22Rv1 (cell line): Measurements from ENCODE around the gene TCEA2.

Experiments
- H3K27ac ChIP-seq: fragments of 450-650 bp; 2 replicates; pipeline ENCODE4 v1.5.1; 2017
- ZFX ChIP-seq: fragments of 450-650 bp; IDR thresholded peaks from 2 replicates; pipeline ENCODE4 v1.6.1; 2017; ENCODE audit warnings: antibody characterized with exemption, borderline replicate concordance
- TF ChIP-seq, protein P1 (sequence below): fragments of 450-650 bp; IDR thresholded peaks from 2 replicates; pipeline ENCODE4 v1.5.1; 2017; ENCODE audit warnings: mild to moderate bottlenecking

The TCEA2 gene

DNA sequence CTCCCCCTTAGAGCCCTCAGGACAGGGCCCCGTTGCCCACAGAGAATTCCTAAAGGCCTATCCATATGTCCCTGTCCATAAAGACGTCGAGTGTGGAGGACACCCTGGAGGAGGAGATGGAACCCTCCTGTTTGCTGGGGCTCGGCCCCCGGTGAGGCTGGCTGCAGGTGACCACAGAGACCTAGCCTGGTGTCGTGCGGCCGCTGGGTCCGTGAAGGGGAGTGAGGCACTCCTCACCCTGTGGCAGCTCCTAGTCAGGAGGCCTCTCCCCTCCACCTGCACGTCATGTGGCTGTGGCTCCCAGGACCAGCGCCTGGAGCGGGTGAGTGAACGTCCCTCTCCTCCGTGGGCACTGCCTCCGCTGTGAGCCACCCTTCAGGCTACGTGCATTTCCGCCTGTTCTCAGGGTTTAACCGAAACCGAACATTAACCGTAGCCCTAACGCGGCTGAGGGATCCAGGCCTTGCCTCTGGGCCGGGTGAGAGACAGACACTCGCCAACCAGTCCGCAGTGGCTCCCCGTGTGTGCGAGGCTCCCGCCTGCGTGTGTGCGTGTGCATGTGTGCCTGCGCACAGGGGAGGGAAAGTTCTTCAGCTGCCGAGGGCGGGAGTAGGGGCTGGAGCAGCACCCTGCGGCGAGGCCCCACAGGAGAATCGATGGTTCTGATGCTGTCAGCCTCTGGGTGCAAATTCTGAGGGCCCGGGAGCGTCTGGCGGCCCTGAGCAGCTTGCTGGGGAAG is 5.9 kb upstream of the TCEA2 start:
- H3K27ac ChIP-seq = no peak overlapping the region

DNA sequence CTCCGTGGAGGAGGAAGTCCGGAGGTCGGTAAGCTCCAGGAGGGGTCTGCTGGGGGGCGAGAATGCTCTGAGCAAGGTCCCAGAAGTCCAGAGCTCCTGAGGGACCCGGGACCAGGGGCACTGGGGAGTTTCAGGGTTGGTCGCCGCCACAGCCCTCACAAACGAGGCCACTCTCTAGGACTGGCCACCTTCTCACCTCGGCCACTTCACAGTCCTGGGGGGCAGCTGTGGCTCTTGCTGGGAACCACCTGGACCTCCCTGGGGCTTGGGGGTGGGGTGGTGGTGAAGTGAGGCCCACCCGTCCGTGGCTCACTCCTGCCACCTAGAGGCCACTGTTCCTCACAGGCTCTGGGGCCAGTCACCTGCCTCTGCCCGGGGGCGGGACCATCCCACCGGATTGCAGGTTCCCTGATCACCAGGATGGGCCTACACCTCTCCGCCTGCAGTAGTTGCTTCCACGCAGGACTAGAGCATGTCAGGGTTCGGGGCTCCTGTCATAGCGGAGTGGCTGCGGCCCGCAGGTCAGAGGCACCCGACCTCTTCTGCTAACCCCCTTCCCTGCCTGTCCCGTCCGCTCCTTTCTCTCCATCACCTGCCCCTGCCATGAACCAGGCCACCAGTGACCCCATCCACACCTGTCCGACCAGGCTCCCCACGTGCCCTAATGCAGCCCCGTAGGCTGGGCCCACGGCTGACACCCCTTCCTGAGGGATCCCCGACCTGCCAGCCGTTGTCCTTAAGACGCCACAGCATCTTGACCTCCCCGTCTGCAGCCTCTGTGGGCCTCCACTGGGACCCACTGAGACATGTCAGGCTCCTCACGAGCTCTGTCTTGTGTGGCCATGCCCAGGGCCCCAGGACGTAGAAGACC is 5.1 kb upstream of the TCEA2 start:
- no peak overlapping the region for H3K27ac ChIP-seq
- TF ChIP-seq, protein P1, sequence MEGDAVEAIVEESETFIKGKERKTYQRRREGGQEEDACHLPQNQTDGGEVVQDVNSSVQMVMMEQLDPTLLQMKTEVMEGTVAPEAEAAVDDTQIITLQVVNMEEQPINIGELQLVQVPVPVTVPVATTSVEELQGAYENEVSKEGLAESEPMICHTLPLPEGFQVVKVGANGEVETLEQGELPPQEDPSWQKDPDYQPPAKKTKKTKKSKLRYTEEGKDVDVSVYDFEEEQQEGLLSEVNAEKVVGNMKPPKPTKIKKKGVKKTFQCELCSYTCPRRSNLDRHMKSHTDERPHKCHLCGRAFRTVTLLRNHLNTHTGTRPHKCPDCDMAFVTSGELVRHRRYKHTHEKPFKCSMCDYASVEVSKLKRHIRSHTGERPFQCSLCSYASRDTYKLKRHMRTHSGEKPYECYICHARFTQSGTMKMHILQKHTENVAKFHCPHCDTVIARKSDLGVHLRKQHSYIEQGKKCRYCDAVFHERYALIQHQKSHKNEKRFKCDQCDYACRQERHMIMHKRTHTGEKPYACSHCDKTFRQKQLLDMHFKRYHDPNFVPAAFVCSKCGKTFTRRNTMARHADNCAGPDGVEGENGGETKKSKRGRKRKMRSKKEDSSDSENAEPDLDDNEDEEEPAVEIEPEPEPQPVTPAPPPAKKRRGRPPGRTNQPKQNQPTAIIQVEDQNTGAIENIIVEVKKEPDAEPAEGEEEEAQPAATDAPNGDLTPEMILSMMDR = peak; percentile 94
- TF ChIP-seq ZFX = no peak

More for the DNA sequence above, 5.9 kb upstream of the TCEA2 start:
- TF ChIP-seq, protein P1 = no peak
- no peak for TF ChIP-seq ZFX

DNA sequence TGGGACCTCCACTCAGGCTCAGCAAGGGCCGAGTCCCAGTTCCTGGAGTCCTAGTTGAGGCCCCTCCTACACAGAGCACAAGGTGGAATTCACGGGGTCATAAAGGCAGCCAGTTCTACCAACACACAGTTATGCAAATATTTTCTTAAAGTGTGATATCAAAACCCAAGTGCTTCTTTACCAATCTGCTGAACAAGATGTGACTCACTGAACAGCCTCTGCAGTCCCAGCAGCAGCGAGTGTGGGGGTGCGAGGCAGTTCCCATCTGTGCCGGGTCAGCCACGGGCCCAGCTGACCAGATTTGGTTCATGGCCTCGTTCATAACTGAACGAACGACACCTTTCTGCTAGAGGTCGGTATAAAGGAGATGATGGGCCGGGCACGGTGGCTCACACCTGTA is 4.5 kb upstream of the TCEA2 start:
- no peak overlapping the region for H3K27ac ChIP-seq
- TF ChIP-seq, protein P1 = no peak
- TF ChIP-seq ZFX = no peak

DNA sequence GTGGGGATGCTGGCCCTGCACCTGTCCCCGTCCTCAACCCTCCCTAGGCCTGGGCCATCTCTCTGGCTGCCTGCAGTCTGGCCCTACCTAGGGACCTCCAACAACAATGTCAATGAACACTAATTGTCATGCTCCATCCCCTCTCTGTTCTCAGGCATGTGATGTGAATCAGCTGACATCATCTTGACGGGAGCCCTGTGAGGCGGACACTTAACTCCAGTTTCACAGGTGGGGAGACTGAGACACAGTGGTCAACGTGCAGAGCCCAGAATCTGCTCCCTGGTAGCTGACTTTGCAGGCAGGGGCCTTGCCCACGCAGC is 762 bp upstream of the TCEA2 start:
- TF ChIP-seq ZFX = no peak
- TF ChIP-seq, protein P1 = no peak
- peak overlapping the region; percentile 75 for H3K27ac ChIP-seq

- TF ChIP-seq, protein P1 = no peak
- no peak for TF ChIP-seq ZFX
- peak overlapping the region; percentile 75 for H3K27ac ChIP-seq
Observed at GRCh38 chr20:64063389-64064144, 569 bp downstream of the TCEA2 start.

GRCh38 chr20:64064145-64064698 is 1.2 kb downstream of the TCEA2 start:
- no peak for TF ChIP-seq ZFX
- TF ChIP-seq, protein P1 = no peak
- peak overlapping the region; percentile 75 for H3K27ac ChIP-seq
